K562 (cell line): Measurements from ENCODE around the gene ILK. TPM values are rescaled to one million over a fixed set of nuclear protein-coding genes. Genes with fewer than 3 reads are reported as not detected.

Source experiments
- CBFA2T3 ChIP-seq: fragments of 450-650 bp; IDR thresholded peaks from 2 replicates; pipeline ENCODE4 v1.6.1; 2017
- CHCHD3 ChIP-seq: fragments of 250-450 bp; sonication (Bioruptor Pico); IDR thresholded peaks from 2 replicates; pipeline ENCODE4 v2.1.2; 2022; ENCODE audit warnings: mild to moderate bottlenecking
- CHD1 ChIP-seq: fragments of 200-600 bp; sonication (generic); IDR thresholded peaks from one replicate; pipeline ENCODE4 v1.6.1; 2012; ENCODE audit warnings: mild to moderate bottlenecking, moderate library complexity, low read length, inconsistent platforms
- COPS2 ChIP-seq: fragments of 450-650 bp; conservative IDR thresholded peaks from 2 replicates; pipeline ENCODE4 v1.6.1; 2016; ENCODE audit warnings: mild to moderate bottlenecking, moderate library complexity
- CTBP1 ChIP-seq: fragments of 450-650 bp; IDR thresholded peaks from 2 replicates; pipeline ENCODE4 v1.6.1; 2016; ENCODE audit warnings: borderline replicate concordance
- ESRRA ChIP-seq: fragments of 450-650 bp; IDR thresholded peaks from 2 replicates; pipeline ENCODE4 v1.6.1; 2014; ENCODE audit warnings: low read depth, mild to moderate bottlenecking, moderate library complexity, borderline replicate concordance
- FOXJ3 ChIP-seq: sonication (generic); formaldehyde crosslinking; IDR thresholded peaks from 2 replicates; pipeline ENCODE4 v1.4.0; 2020; ENCODE audit warnings: mild to moderate bottlenecking, missing genetic modification reagents
- HDAC6 ChIP-seq: IDR thresholded peaks from 2 replicates; pipeline ENCODE4 v1.6.1; 2012; ENCODE audit warnings: low read depth, mild to moderate bottlenecking, control low read depth, inconsistent platforms, low read length, moderate library complexity
- HMGXB4 ChIP-seq: sonication (generic); formaldehyde crosslinking; IDR thresholded peaks from 2 replicates; pipeline ENCODE4 v1.8.1; 2023; ENCODE audit warnings: mild to moderate bottlenecking, missing genetic modification reagents
- KLF16 ChIP-seq: IDR thresholded peaks from 2 replicates; pipeline ENCODE4 v1.6.1; 2016; ENCODE audit warnings: antibody characterized with exemption
- PHB ChIP-seq: fragments of 250-450 bp; sonication (Bioruptor Pico); IDR thresholded peaks from 2 replicates; pipeline ENCODE4 v1.5.0; 2021
- PHB2 ChIP-seq: fragments of 450-650 bp; IDR thresholded peaks from 2 replicates; pipeline ENCODE4 v1.6.1; 2017; ENCODE audit warnings: low read depth
- PHTF2 ChIP-seq: fragments of 250-450 bp; sonication (Bioruptor Pico); IDR thresholded peaks from 2 replicates; pipeline ENCODE4 v1.5.0; 2021; ENCODE audit warnings: mild to moderate bottlenecking
- PURB ChIP-seq: sonication (generic); formaldehyde crosslinking; IDR thresholded peaks from 2 replicates; pipeline ENCODE4 v1.9.0; 2021; ENCODE audit warnings: low read depth, mild to moderate bottlenecking, missing genetic modification reagents
- PYGO2 ChIP-seq: fragments of 450-650 bp; IDR thresholded peaks from 2 replicates; pipeline ENCODE4 v1.6.1; 2016; ENCODE audit warnings: mild to moderate bottlenecking, missing genetic modification characterization, moderate library complexity, missing compliant biosample characterization
- RBM34 ChIP-seq: fragments of 200-400 bp; formaldehyde crosslinking; IDR thresholded peaks from 2 replicates; pipeline ENCODE4 v1.6.1; 2018; ENCODE audit warnings: low read length, borderline replicate concordance; ENCODE audit not compliant: insufficient read depth
- RNF219 ChIP-seq: fragments of 250-450 bp; sonication (Bioruptor Pico); IDR thresholded peaks from 2 replicates; pipeline ENCODE4 v1.5.0; 2022; ENCODE audit warnings: mild to moderate bottlenecking
- SETDB1 ChIP-seq: IDR thresholded peaks from one replicate; pipeline ENCODE4 v1.6.1; 2012; ENCODE audit warnings: low read length, control low read depth, inconsistent platforms
- SMC3 ChIP-seq: conservative IDR thresholded peaks from 2 replicates; pipeline ENCODE4 v1.6.1; 2011; ENCODE audit warnings: low read depth, low read length, improper control_type of control experiment; ENCODE audit not compliant: insufficient read depth
- SRSF3 ChIP-seq: fragments of 200-400 bp; formaldehyde crosslinking; IDR thresholded peaks from 2 replicates; pipeline ENCODE4 v1.6.1; 2016; ENCODE audit warnings: mild to moderate bottlenecking, low read length, moderate library complexity; ENCODE audit not compliant: insufficient read depth
- TCF3 ChIP-seq: sonication (generic); formaldehyde crosslinking; IDR thresholded peaks from 2 replicates; pipeline ENCODE4 v1.4.0; 2020; ENCODE audit warnings: mild to moderate bottlenecking, missing genetic modification reagents
- TCFL5 ChIP-seq: fragments of 250-450 bp; sonication (Bioruptor Pico); conservative IDR thresholded peaks from 2 replicates; pipeline ENCODE4 v1.6.1; 2021; ENCODE audit warnings: mild to moderate bottlenecking, moderate library complexity, matching md5 sums
- U2AF2 ChIP-seq: fragments of 200-400 bp; formaldehyde crosslinking; optimal IDR thresholded peaks from 2 replicates; pipeline ENCODE3; 2017; ENCODE audit warnings: low read depth, mild to moderate bottlenecking, low read length
- YBX1 ChIP-seq: fragments of 450-650 bp; IDR thresholded peaks from 2 replicates; pipeline ENCODE4 v1.7.1; 2016; ENCODE audit warnings: mild to moderate bottlenecking
- ZMIZ1 ChIP-seq, 2 experiments: fragments of 150-350 bp in 1 of 2; IDR thresholded peaks; 2 replicates each; pipeline ENCODE4 v1.6.1; 2012 to 2016; ENCODE audit warnings: low read depth in 2 of 2, low read length in 2 of 2, mild to moderate bottlenecking in 1 of 2, moderate library complexity in 1 of 2
- ZNF408 ChIP-seq: fragments of 250-450 bp; sonication (Bioruptor Pico); IDR thresholded peaks from 2 replicates; pipeline ENCODE4 v1.4.0; 2020; ENCODE audit warnings: low read depth, mild to moderate bottlenecking, moderate library complexity
- polyA plus RNA-seq, 8 experiments: library from polyadenylated mRNA; depleted of rRNA in 4 of 8; stranded (reverse) in 5 of 8; unstranded in 3 of 8; fragments of >200 nt; fragmentation: Nextera tagmentation in 2 of 8; fragmentation: Illumina TruSeq in 1 of 8; extraction: Ambion mirVana in 2 of 8; extraction: Trizol in 1 of 8; gene quantifications; 2 replicates each; pipeline versions ENCODE4 v1.2.1 to v1.2.3, GENCODE V29; 2011 to 2014; ENCODE audit warnings: inconsistent platforms in 1 of 8, missing spikeins in 1 of 8
- total RNA-seq, 7 experiments: library from RNA; depleted of rRNA in 6 of 7; stranded (reverse); fragments of >200 nt in 6 of 7; fragmentation: Illumina TruSeq in 2 of 7; extraction: Trizol in 2 of 7; gene quantifications; 2 replicates each; pipeline versions ENCODE4 v1.2.1 to v1.2.3, GENCODE V29; 2011 to 2021; ENCODE audit warnings: low replicate concordance in 1 of 7

The ILK gene
- total and polyA plus RNA-seq, 9 of the 15 experiments (the other 6 are each of a cell fraction or from before 2014, with no cell fraction given): 43.3 to 95.9 (median 58.9) TPM

- TF ChIP-seq YBX1: no peak
- TF ChIP-seq FOXJ3 (CRISPR knock-in tag): no peak
- TF ChIP-seq SETDB1: no peak
- TF ChIP-seq HMGXB4 (CRISPR knock-in tag): no peak
- TF ChIP-seq U2AF2: no peak
- TF ChIP-seq SRSF3: no peak
- no peak for TF ChIP-seq RBM34
- TF ChIP-seq TCF3 (CRISPR knock-in tag): peak; percentile 79
- TF ChIP-seq PURB (CRISPR knock-in tag): no peak
- TF ChIP-seq PHB2: no peak
- TF ChIP-seq ZNF408: no peak
- TF ChIP-seq HDAC6: no peak
- TF ChIP-seq PHTF2: no peak
- TF ChIP-seq CHD1: no peak
- no peak for TF ChIP-seq ZMIZ1 (IDR thresholded peaks at IDR 0.05; ENCODE audit: low read depth in 2 of 2, low read length in 2 of 2)
- TF ChIP-seq RNF219 (CRISPR knock-in tag): no peak
- no peak for TF ChIP-seq CHCHD3 (CRISPR knock-in tag)
- no peak for TF ChIP-seq SMC3
- TF ChIP-seq COPS2: no peak
- TF ChIP-seq PYGO2 (tag): no peak
- no peak for TF ChIP-seq PHB (CRISPR knock-in tag)
- peak; percentile 89 for TF ChIP-seq CBFA2T3
- TF ChIP-seq CTBP1: peak; percentile 97
- no peak for TF ChIP-seq TCFL5 (CRISPR knock-in tag)
- TF ChIP-seq ESRRA: no peak
- 0 out of 2 replicates have a peak, but pooled peaks have one; percentile 4 for TF ChIP-seq KLF16
These were observed 47.4 kb downstream of the ILK start (continued) for GRCh38 chr11:6650980-6651379.
